ENCODE results near the gene METTL15. TPM values are rescaled to one million over a fixed set of nuclear protein-coding genes. Genes with fewer than 3 reads are reported as not detected.

The METTL15 gene
- total and polyA plus RNA-seq, 2 of the 8 experiments (the other 6 are each of a cell fraction or from before 2014, with no cell fraction given), result 5.4 to 10.5 TPM

DNA sequence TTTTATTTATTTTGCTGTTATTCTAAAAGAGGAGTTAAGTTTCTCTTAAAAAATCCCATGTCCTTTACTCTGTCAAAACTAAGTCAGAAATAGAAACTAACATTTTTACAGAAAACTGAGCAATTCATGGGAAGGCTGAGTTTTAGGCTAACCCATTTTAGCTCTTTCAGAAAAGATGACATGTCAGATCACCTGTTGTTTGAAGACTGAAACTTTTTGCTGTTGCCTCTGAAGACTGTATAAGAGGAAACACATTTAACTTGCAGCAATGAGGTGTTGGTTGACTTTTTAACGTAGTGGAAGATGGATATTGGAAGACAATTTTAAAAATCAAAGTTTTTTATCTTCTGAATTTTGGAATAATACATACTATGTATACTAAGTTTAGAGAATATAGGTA lies 115.4 kb downstream of the METTL15 start (continued):
- no peak for TF ChIP-seq CEBPB (IDR thresholded peaks at IDR 0.05; ENCODE audit: low read depth, low read length)
